NB4 (cell line): ENCODE results near the gene MTNR1B.

Experiments used
- CTCF ChIP-seq: IDR thresholded peaks from one replicate; pipeline ENCODE4 v1.5.1; 2012; ENCODE audit warnings: low read depth, low read length
- POLR2A ChIP-seq: IDR thresholded peaks from 2 replicates; pipeline ENCODE4 v1.6.1; 2011; ENCODE audit warnings: mild to moderate bottlenecking; ENCODE audit not compliant: insufficient read length; ENCODE audit errors: extremely low read depth

- TF ChIP-seq CTCF (no peak), POLR2A (no peak)
Measured at GRCh38 chr11:93031386-93031785, 61.9 kb downstream of the MTNR1B start.
